WTC11 (cell line): Measurements from ENCODE around the gene CSNK2B. TPM values are rescaled to one million over a fixed set of nuclear protein-coding genes. Genes with fewer than 3 reads are reported as not detected.

Source experiments
- AFF4 ChIP-seq: sonication (generic); formaldehyde crosslinking; IDR thresholded peaks from 2 replicates; pipeline ENCODE4 v1.8.1; 2023; ENCODE audit warnings: mild to moderate bottlenecking, missing genetic modification reagents, borderline replicate concordance
- CBFB ChIP-seq: sonication (generic); formaldehyde crosslinking; IDR thresholded peaks from 2 replicates; pipeline ENCODE4 v1.8.1; 2022; ENCODE audit warnings: mild to moderate bottlenecking, low read depth, missing genetic modification reagents
- CREB1 ChIP-seq: sonication (generic); formaldehyde crosslinking; IDR thresholded peaks from 2 replicates; pipeline ENCODE4 v1.8.0; 2023; ENCODE audit warnings: mild to moderate bottlenecking, missing genetic modification reagents
- ERG ChIP-seq: fragments of 250-450 bp; sonication (Bioruptor Pico); IDR thresholded peaks from 2 replicates; pipeline ENCODE4 v1.8.0; 2021; ENCODE audit warnings: mild to moderate bottlenecking
- FOXK1 ChIP-seq: sonication (generic); formaldehyde crosslinking; IDR thresholded peaks from 2 replicates; pipeline ENCODE4 v1.8.0; 2022; ENCODE audit warnings: mild to moderate bottlenecking, moderate library complexity, missing genetic modification reagents
- FOXP1 ChIP-seq: sonication (generic); formaldehyde crosslinking; IDR thresholded peaks from 2 replicates; pipeline ENCODE4 v1.8.0; 2022; ENCODE audit warnings: missing genetic modification reagents, mild to moderate bottlenecking, moderate library complexity, borderline replicate concordance
- GRHL2 ChIP-seq: fragments of 250-450 bp; sonication (Bioruptor Pico); IDR thresholded peaks from 2 replicates; pipeline ENCODE4 v1.8.0; 2022; ENCODE audit warnings: mild to moderate bottlenecking, moderate library complexity; ENCODE audit not compliant: insufficient replicate concordance, severe bottlenecking
- HMGA2 ChIP-seq: fragments of 250-450 bp; sonication (Bioruptor Pico); IDR thresholded peaks from 2 replicates; pipeline ENCODE4 v1.4.0; 2021; ENCODE audit warnings: mild to moderate bottlenecking, moderate library complexity
- JAZF1 ChIP-seq: fragments of 250-450 bp; sonication (Bioruptor Pico); IDR thresholded peaks from 2 replicates; pipeline ENCODE4 v1.9.0; 2021; ENCODE audit warnings: moderate library complexity, mild to moderate bottlenecking, inconsistent platforms
- MXD4 ChIP-seq: fragments of 250-450 bp; sonication (Bioruptor Pico); IDR thresholded peaks from 2 replicates; pipeline ENCODE4 v1.8.0; 2021; ENCODE audit warnings: mild to moderate bottlenecking, moderate library complexity, borderline replicate concordance
- NFATC4 ChIP-seq: fragments of 250-450 bp; sonication (Bioruptor Pico); IDR thresholded peaks from 2 replicates; pipeline ENCODE4 v1.9.0; 2021; ENCODE audit warnings: mild to moderate bottlenecking
- RORB ChIP-seq: fragments of 250-450 bp; sonication (Bioruptor Pico); IDR thresholded peaks from 2 replicates; pipeline ENCODE4 v1.9.0; 2021; ENCODE audit warnings: mild to moderate bottlenecking
- ZBTB21 ChIP-seq: sonication (generic); formaldehyde crosslinking; IDR thresholded peaks from 2 replicates; pipeline ENCODE4 v1.8.1; 2023; ENCODE audit warnings: mild to moderate bottlenecking, missing genetic modification reagents, borderline replicate concordance
- ZNF317 ChIP-seq: sonication (generic); formaldehyde crosslinking; IDR thresholded peaks from 2 replicates; pipeline ENCODE4 v1.8.1; 2023; ENCODE audit warnings: low read depth, mild to moderate bottlenecking, moderate library complexity, missing genetic modification reagents, borderline replicate concordance
- ZNF416 ChIP-seq: fragments of 250-450 bp; sonication (Bioruptor Pico); IDR thresholded peaks from 2 replicates; pipeline ENCODE4 v1.9.0; 2021; ENCODE audit warnings: mild to moderate bottlenecking, inconsistent platforms
- ZNF671 ChIP-seq: fragments of 250-450 bp; sonication (Bioruptor Pico); IDR thresholded peaks from 2 replicates; pipeline ENCODE4 v1.8.0; 2021; ENCODE audit warnings: mild to moderate bottlenecking
- total RNA-seq: library from RNA; stranded (reverse); gene quantifications from 3 replicates; pipeline ENCODE4 v1.2.3, GENCODE V29; 2021
- TF ChIP-seq, protein P1 (sequence below): sonication (generic); formaldehyde crosslinking; IDR thresholded peaks from 2 replicates; pipeline ENCODE4 v1.8.0; 2023; ENCODE audit warnings: missing genetic modification reagents, mild to moderate bottlenecking, borderline replicate concordance
- TF ChIP-seq, protein P2 (sequence below): sonication (generic); formaldehyde crosslinking; IDR thresholded peaks from 2 replicates; pipeline ENCODE4 v1.8.1; 2022; ENCODE audit warnings: low read depth, mild to moderate bottlenecking, moderate library complexity, missing genetic modification reagents, borderline replicate concordance
- TF ChIP-seq, protein P3 (sequence below): sonication (generic); formaldehyde crosslinking; IDR thresholded peaks from 2 replicates; pipeline ENCODE4 v1.8.0; 2022; ENCODE audit warnings: missing genetic modification reagents
- TF ChIP-seq, protein P4 (sequence below): sonication (generic); formaldehyde crosslinking; IDR thresholded peaks from 2 replicates; pipeline ENCODE4 v1.8.1; 2023; ENCODE audit warnings: mild to moderate bottlenecking, missing genetic modification reagents
- TF ChIP-seq, protein P5 (sequence below): sonication (generic); formaldehyde crosslinking; IDR thresholded peaks from 2 replicates; pipeline ENCODE4 v1.8.0; 2022; ENCODE audit warnings: mild to moderate bottlenecking, missing genetic modification reagents

CSNK2B gene
- total RNA-seq, 1 experiment from 2014 or later, result 183 TPM

GRCh38 chr6:31620586-31621319 is 45.1 kb upstream of the CSNK2B start, which contains the start of gene PRRC2A (continued):
- TF ChIP-seq, protein P1, sequence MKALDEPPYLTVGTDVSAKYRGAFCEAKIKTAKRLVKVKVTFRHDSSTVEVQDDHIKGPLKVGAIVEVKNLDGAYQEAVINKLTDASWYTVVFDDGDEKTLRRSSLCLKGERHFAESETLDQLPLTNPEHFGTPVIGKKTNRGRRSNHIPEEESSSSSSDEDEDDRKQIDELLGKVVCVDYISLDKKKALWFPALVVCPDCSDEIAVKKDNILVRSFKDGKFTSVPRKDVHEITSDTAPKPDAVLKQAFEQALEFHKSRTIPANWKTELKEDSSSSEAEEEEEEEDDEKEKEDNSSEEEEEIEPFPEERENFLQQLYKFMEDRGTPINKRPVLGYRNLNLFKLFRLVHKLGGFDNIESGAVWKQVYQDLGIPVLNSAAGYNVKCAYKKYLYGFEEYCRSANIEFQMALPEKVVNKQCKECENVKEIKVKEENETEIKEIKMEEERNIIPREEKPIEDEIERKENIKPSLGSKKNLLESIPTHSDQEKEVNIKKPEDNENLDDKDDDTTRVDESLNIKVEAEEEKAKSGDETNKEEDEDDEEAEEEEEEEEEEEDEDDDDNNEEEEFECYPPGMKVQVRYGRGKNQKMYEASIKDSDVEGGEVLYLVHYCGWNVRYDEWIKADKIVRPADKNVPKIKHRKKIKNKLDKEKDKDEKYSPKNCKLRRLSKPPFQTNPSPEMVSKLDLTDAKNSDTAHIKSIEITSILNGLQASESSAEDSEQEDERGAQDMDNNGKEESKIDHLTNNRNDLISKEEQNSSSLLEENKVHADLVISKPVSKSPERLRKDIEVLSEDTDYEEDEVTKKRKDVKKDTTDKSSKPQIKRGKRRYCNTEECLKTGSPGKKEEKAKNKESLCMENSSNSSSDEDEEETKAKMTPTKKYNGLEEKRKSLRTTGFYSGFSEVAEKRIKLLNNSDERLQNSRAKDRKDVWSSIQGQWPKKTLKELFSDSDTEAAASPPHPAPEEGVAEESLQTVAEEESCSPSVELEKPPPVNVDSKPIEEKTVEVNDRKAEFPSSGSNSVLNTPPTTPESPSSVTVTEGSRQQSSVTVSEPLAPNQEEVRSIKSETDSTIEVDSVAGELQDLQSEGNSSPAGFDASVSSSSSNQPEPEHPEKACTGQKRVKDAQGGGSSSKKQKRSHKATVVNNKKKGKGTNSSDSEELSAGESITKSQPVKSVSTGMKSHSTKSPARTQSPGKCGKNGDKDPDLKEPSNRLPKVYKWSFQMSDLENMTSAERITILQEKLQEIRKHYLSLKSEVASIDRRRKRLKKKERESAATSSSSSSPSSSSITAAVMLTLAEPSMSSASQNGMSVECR, result peak; percentile 55; the same call in 1 of the 2 replicates
- TF ChIP-seq ZNF671 (CRISPR knock-in tag), result no peak
- TF ChIP-seq MXD4 (CRISPR knock-in tag), result no peak
- TF ChIP-seq, protein P2, sequence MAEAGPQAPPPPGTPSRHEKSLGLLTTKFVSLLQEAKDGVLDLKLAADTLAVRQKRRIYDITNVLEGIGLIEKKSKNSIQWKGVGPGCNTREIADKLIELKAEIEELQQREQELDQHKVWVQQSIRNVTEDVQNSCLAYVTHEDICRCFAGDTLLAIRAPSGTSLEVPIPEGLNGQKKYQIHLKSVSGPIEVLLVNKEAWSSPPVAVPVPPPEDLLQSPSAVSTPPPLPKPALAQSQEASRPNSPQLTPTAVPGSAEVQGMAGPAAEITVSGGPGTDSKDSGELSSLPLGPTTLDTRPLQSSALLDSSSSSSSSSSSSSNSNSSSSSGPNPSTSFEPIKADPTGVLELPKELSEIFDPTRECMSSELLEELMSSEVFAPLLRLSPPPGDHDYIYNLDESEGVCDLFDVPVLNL (CRISPR knock-in tag), result peak; percentile 35; the same call in 1 of the 2 replicates
- TF ChIP-seq RORB (CRISPR knock-in tag), result no peak
- TF ChIP-seq NFATC4 (CRISPR knock-in tag), result no peak
- TF ChIP-seq, protein P3, sequence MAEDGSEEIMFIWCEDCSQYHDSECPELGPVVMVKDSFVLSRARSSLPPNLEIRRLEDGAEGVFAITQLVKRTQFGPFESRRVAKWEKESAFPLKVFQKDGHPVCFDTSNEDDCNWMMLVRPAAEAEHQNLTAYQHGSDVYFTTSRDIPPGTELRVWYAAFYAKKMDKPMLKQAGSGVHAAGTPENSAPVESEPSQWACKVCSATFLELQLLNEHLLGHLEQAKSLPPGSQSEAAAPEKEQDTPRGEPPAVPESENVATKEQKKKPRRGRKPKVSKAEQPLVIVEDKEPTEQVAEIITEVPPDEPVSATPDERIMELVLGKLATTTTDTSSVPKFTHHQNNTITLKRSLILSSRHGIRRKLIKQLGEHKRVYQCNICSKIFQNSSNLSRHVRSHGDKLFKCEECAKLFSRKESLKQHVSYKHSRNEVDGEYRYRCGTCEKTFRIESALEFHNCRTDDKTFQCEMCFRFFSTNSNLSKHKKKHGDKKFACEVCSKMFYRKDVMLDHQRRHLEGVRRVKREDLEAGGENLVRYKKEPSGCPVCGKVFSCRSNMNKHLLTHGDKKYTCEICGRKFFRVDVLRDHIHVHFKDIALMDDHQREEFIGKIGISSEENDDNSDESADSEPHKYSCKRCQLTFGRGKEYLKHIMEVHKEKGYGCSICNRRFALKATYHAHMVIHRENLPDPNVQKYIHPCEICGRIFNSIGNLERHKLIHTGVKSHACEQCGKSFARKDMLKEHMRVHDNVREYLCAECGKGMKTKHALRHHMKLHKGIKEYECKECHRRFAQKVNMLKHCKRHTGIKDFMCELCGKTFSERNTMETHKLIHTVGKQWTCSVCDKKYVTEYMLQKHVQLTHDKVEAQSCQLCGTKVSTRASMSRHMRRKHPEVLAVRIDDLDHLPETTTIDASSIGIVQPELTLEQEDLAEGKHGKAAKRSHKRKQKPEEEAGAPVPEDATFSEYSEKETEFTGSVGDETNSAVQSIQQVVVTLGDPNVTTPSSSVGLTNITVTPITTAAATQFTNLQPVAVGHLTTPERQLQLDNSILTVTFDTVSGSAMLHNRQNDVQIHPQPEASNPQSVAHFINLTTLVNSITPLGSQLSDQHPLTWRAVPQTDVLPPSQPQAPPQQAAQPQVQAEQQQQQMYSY (CRISPR knock-in tag), result 0 out of 2 replicates have a peak, but pooled peaks have one; percentile 21
- no peak for TF ChIP-seq JAZF1 (CRISPR knock-in tag)
- TF ChIP-seq ZBTB21, result no peak
- 0 out of 2 replicates have a peak, but pooled peaks have one; percentile 15 for TF ChIP-seq ZNF317 (CRISPR knock-in tag)
- TF ChIP-seq CBFB (CRISPR knock-in tag), result no peak
- peak; percentile 23; the same call in 1 of the 2 replicates for TF ChIP-seq ZNF416
- TF ChIP-seq ERG (CRISPR knock-in tag), result no peak
- TF ChIP-seq, protein P4, sequence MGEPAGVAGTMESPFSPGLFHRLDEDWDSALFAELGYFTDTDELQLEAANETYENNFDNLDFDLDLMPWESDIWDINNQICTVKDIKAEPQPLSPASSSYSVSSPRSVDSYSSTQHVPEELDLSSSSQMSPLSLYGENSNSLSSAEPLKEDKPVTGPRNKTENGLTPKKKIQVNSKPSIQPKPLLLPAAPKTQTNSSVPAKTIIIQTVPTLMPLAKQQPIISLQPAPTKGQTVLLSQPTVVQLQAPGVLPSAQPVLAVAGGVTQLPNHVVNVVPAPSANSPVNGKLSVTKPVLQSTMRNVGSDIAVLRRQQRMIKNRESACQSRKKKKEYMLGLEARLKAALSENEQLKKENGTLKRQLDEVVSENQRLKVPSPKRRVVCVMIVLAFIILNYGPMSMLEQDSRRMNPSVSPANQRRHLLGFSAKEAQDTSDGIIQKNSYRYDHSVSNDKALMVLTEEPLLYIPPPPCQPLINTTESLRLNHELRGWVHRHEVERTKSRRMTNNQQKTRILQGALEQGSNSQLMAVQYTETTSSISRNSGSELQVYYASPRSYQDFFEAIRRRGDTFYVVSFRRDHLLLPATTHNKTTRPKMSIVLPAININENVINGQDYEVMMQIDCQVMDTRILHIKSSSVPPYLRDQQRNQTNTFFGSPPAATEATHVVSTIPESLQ, result no peak
- no peak for TF ChIP-seq HMGA2 (CRISPR knock-in tag)
- TF ChIP-seq CREB1 (CRISPR knock-in tag), result no peak
- TF ChIP-seq, protein P5, sequence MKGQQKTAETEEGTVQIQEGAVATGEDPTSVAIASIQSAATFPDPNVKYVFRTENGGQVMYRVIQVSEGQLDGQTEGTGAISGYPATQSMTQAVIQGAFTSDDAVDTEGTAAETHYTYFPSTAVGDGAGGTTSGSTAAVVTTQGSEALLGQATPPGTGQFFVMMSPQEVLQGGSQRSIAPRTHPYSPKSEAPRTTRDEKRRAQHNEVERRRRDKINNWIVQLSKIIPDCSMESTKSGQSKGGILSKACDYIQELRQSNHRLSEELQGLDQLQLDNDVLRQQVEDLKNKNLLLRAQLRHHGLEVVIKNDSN (CRISPR knock-in tag), result peak; percentile 32; the same call in 1 of the 2 replicates
- TF ChIP-seq FOXK1, result 0 out of 2 replicates have a peak, but pooled peaks have one; percentile 22
- peak; percentile 30; the same call in 1 of the 2 replicates for TF ChIP-seq FOXP1
- no peak for TF ChIP-seq AFF4
- TF ChIP-seq GRHL2, result no peak
